Fibroblast of lung (primary cell): ENCODE measurements around the gene CAMTA1. TPM values are rescaled to one million over a fixed set of nuclear protein-coding genes. Genes with fewer than 3 reads are reported as not detected.

Experiments
- DNase-seq, 2 donors: peaks; one replicate each; pipeline versions ENCODE4 v3.0.0 to v3.0.0-alpha.2; 2010; ENCODE audit warnings: low read depth in 2 of 2
- H2AFZ ChIP-seq: 2 replicates; pipeline ENCODE4 v1.5.1; 2012; ENCODE audit warnings: low read length, control low read depth, inconsistent platforms
- H3K27ac ChIP-seq: 2 replicates; pipeline ENCODE4 v1.5.1; 2011; ENCODE audit warnings: low read length, control low read depth; ENCODE audit not compliant: insufficient read depth
- H3K27me3 ChIP-seq: 2 replicates; pipeline ENCODE4 v1.5.1; 2011; ENCODE audit warnings: mild to moderate bottlenecking, low read length; ENCODE audit not compliant: control insufficient read depth, insufficient read depth
- H3K36me3 ChIP-seq: 2 replicates; pipeline ENCODE4 v1.5.1; 2011; ENCODE audit warnings: low read length; ENCODE audit not compliant: control insufficient read depth, insufficient read depth
- H3K4me1 ChIP-seq: 2 replicates; pipeline ENCODE4 v1.5.1; 2011; ENCODE audit warnings: low read length; ENCODE audit not compliant: control insufficient read depth, insufficient read depth; ENCODE audit errors: extremely low read depth
- H3K4me2 ChIP-seq: 2 replicates; pipeline ENCODE4 v1.5.1; 2011; ENCODE audit warnings: low read length, control low read depth; ENCODE audit not compliant: insufficient read depth; ENCODE audit errors: extremely low read depth
- H3K4me3 ChIP-seq, 4 experiments: fragments of 200-600 bp in 1 of 4; sonication (generic) in 1 of 4; replicated peaks in 1 of 4; 2 replicates each; pipeline ENCODE4 v1.5.1; 2011 to 2016; ENCODE audit warnings: low read length in 4 of 4, low read depth in 3 of 4, mild to moderate bottlenecking in 3 of 4, control low read depth in 2 of 4, inconsistent platforms in 1 of 4, mixed read lengths in 1 of 4; ENCODE audit not compliant: insufficient read depth in 1 of 4; ENCODE audit errors: control extremely low read depth in 1 of 4
- H3K79me2 ChIP-seq: 2 replicates; pipeline ENCODE4 v1.5.1; 2012; ENCODE audit warnings: mild to moderate bottlenecking, low read length, inconsistent platforms; ENCODE audit not compliant: control insufficient read depth, insufficient read depth
- H3K9ac ChIP-seq: 2 replicates; pipeline ENCODE4 v1.5.1; 2011; ENCODE audit warnings: mild to moderate bottlenecking, low read length, control low read depth; ENCODE audit not compliant: insufficient read depth
- H3K9me3 ChIP-seq: 2 replicates; pipeline ENCODE4 v1.5.1; 2012; ENCODE audit warnings: low read depth, low read length; ENCODE audit not compliant: control insufficient read depth, insufficient read depth
- H4K20me1 ChIP-seq: 2 replicates; pipeline ENCODE4 v1.5.1; 2011; ENCODE audit warnings: low read length; ENCODE audit not compliant: control insufficient read depth, insufficient read depth; ENCODE audit errors: extremely low read depth
- CTCF ChIP-seq, 2 donors: IDR thresholded peaks in 1 of 2; conservative IDR thresholded peaks in 1 of 2; 1 replicate in 1 of 2; 2 replicates in 1 of 2; pipeline ENCODE4 v1.5.1; 2011 to 2012; ENCODE audit warnings: low read length in 2 of 2, control low read depth in 1 of 2, inconsistent platforms in 1 of 2, low read depth in 1 of 2, mild to moderate bottlenecking in 1 of 2
- EZH2 ChIP-seq: IDR thresholded peaks from 2 replicates; pipeline ENCODE4 v1.5.1; 2012; ENCODE audit warnings: low read length, control low read depth, mild to moderate bottlenecking; ENCODE audit errors: missing control alignments
- polyA plus RNA-seq, 2 donors: library from polyadenylated mRNA; depleted of rRNA in 1 of 2; stranded (reverse) in 1 of 2; unstranded in 1 of 2; fragments of >200 nt; gene quantifications; 2 replicates each; pipeline ENCODE4 v1.2.1, GENCODE V29; 2011 to 2012; ENCODE audit warnings: missing spikeins in 1 of 2
- total RNA-seq: library from RNA; depleted of rRNA; stranded (reverse); fragments of >200 nt; gene quantifications from 2 replicates; pipeline ENCODE4 v1.2.1, GENCODE V29; 2014

Gene CAMTA1
- total and polyA plus RNA-seq, 2 donors (not counting 1 experiment from before 2014, with no cell fraction given), result 47.6 to 86.0 TPM

- no peak overlapping the region for H3K9ac ChIP-seq
- H3K27me3 ChIP-seq, result no peaks in the 10 kb centered on the region
- no peaks in the 10 kb centered on the region for H3K4me1 ChIP-seq
- no peaks in the 10 kb centered on the region for H4K20me1 ChIP-seq
- no peak for DNase-seq
- no peak overlapping the region for H3K4me3 ChIP-seq
- no peak overlapping the region for H3K27ac ChIP-seq
- H3K79me2 ChIP-seq, result no peaks in the 10 kb centered on the region
- no peaks in the 10 kb centered on the region for H3K36me3 ChIP-seq
- H2AFZ ChIP-seq, result no peak overlapping the region
- TF ChIP-seq EZH2, result no peak
- TF ChIP-seq CTCF (conservative IDR thresholded peaks at IDR 0.05 in 1 of 2, IDR thresholded peaks at IDR 0.05 in 1 of 2; ENCODE audit: low read depth in 1 of 2, low read length in 2 of 2), result no peak
- H3K4me2 ChIP-seq, result no peak overlapping the region
- no peaks in the 10 kb centered on the region for H3K9me3 ChIP-seq
These were observed 739.4 kb downstream of the CAMTA1 start for GRCh38 chr1:7524341-7525337.

DNA sequence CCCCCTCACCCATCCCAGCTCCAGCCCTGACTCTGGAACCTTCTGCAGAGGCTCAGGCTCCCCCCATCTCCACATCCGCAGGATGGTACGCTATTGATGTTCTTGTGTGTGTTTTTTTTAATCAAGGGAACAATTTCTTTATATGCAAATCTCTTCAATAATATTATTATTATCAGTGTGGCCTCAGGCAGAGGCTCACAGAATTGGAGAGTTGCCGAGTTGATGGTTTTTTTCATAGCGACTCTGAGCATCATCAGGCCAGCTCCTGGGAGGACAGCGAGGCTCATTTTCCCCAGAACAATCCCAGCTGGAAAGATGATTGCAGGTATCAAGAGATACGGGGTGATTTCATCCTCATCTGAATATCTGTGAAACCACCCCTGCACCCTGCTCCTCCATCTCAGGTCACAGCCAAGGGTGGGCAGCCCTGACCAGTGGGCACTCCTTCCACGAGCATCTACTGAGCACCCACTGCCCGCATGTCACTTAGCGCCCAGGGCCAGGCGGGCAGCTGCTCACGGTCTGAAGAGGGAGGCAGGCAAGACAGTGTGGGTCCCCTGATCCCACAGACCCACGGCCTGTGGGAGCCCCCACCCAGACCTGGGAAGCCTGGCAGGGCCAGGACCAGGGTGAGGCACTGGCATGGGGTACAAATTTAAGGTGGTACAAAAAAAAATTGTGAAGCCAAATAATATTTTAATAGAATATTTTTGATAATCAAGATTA is 740.2 kb downstream of the CAMTA1 start:
- Histone ChIP-seq H3K36me3 (no peaks in the 10 kb centered on the region), H3K4me3 (no peak overlapping the region), H3K4me2 (no peak overlapping the region), H3K9ac (no peak overlapping the region), H3K4me1 (no peaks in the 10 kb centered on the region), H3K9me3 (no peaks in the 10 kb centered on the region), H2AFZ (no peak overlapping the region), H3K27ac (no peak overlapping the region), H4K20me1 (no peaks in the 10 kb centered on the region), H3K27me3 (no peaks in the 10 kb centered on the region), H3K79me2 (no peaks in the 10 kb centered on the region)
- no peak for DNase-seq
- TF ChIP-seq EZH2 (no peak), CTCF (conservative IDR thresholded peaks at IDR 0.05 in 1 of 2, IDR thresholded peaks at IDR 0.05 in 1 of 2; ENCODE audit: low read depth in 1 of 2, low read length in 2 of 2) (no peak)

DNA sequence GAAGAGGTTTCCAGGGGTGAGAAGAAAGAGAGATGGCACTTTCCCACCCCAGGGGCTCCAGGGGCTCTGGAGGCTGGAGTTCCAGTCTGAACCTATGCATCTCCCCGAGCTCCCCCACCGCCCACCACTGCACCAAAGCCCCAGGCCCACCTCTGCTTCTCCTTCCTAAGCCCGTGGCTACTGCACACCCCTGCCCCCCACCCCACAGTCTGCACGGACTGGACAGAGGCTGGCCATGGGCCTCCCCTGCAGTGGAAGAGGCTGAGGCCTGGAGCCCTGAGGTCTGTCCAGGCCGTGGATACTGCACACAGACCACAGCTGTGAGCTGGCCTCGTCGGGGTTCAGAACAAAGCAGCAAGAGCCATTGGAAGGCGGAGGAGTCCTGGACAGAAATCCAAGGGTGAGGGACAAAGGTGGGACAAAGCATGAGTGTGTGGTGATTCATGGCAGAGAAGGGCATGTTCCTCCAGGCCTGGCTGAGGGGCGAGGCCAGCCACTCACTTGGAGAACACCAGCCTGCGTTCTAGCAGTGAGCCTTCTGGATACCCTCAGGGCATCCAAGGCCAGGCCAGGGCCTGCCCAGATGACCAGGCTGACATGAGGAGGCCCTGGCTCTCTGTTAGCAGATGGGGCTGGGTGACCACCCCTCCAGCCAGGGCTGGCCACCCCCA is 741.1 kb downstream of the CAMTA1 start:
- H2AFZ ChIP-seq, result no peak overlapping the region
- H3K27ac ChIP-seq, result no peak overlapping the region
- no peak overlapping the region for H3K4me2 ChIP-seq
- no peaks in the 10 kb centered on the region for H3K27me3 ChIP-seq
- no peaks in the 10 kb centered on the region for H3K36me3 ChIP-seq
- peak in 1 of 2 donors; percentile 29 for DNase-seq
- H4K20me1 ChIP-seq, result no peaks in the 10 kb centered on the region
- H3K79me2 ChIP-seq, result no peaks in the 10 kb centered on the region
- no peak overlapping the region for H3K4me3 ChIP-seq
- TF ChIP-seq CTCF (conservative IDR thresholded peaks at IDR 0.05 in 1 of 2, IDR thresholded peaks at IDR 0.05 in 1 of 2; ENCODE audit: low read depth in 1 of 2, low read length in 2 of 2) (no peak), EZH2 (no peak)
- H3K4me1 ChIP-seq, result no peaks in the 10 kb centered on the region
- H3K9me3 ChIP-seq, result no peaks in the 10 kb centered on the region
- no peak overlapping the region for H3K9ac ChIP-seq
